ENCODE data around the gene HMG20A.

HMG20A gene

GRCh38 chr15:77525907-77526594, 105.4 kb downstream of the HMG20A start:
- no peak for DNase-seq

GRCh38 chr15:77526595-77527163, 106.0 kb downstream of the HMG20A start:
- no peak for DNase-seq

- no peak for DNase-seq
Observed at GRCh38 chr15:77527164-77527778, 106.6 kb downstream of the HMG20A start.

- DNase-seq, result no peak
Observed at GRCh38 chr15:77527831-77528231, 107.1 kb downstream of the HMG20A start.

- DNase-seq, result no peak
Observed at GRCh38 chr15:77528290-77528967, 107.7 kb downstream of the HMG20A start.

- DNase-seq, result no peak
Observed at GRCh38 chr15:77528968-77529319, 108.3 kb downstream of the HMG20A start.

- no peak for DNase-seq
Observed at GRCh38 chr15:77529394-77530159, 108.9 kb downstream of the HMG20A start.

- DNase-seq, result no peak
Observed at GRCh38 chr15:77530576-77530975, 109.9 kb downstream of the HMG20A start.

GRCh38 chr15:77531191-77532000, 110.7 kb downstream of the HMG20A start:
- DNase-seq, result no peak

- no peak for DNase-seq
Observed at GRCh38 chr15:77532067-77532710, 111.5 kb downstream of the HMG20A start.

- DNase-seq, result no peak
Observed at GRCh38 chr15:77532846-77533245, 112.2 kb downstream of the HMG20A start.

- DNase-seq, result no peak
Observed at GRCh38 chr15:77533578-77534430, 113.1 kb downstream of the HMG20A start.

Data from NCI-H1048 (cell line).